NCI-H526 (cell line): ENCODE data around the gene MYO5C.

Experiments
- DNase-seq, 2 experiments: peaks; one replicate each; lab custom pipeline; 2025; lab: John Stamatoyannopoulos, UW

MYO5C gene

GRCh38 chr15:52208306-52208946 lies 87.2 kb downstream of the MYO5C start:
- peak; percentile 30 to 57 for DNase-seq

- no peak for DNase-seq
Observed at GRCh38 chr15:52207191-52207590, 88.4 kb downstream of the MYO5C start.

GRCh38 chr15:52206446-52206845 lies 89.2 kb downstream of the MYO5C start:
- DNase-seq, result no peak

GRCh38 chr15:52204657-52205056 lies 90.9 kb downstream of the MYO5C start:
- no peak for DNase-seq

GRCh38 chr15:52200831-52201365 lies 94.7 kb downstream of the MYO5C start:
- DNase-seq, result no peak

- no peak for DNase-seq
Observed at GRCh38 chr15:52199271-52199670, 96.3 kb downstream of the MYO5C start.

GRCh38 chr15:52196891-52197290 lies 98.7 kb downstream of the MYO5C start:
- DNase-seq, result no peak

GRCh38 chr15:52193791-52194190 lies 101.8 kb downstream of the MYO5C start:
- no peak for DNase-seq

- no peak for DNase-seq
Observed at GRCh38 chr15:52193321-52193720, 102.3 kb downstream of the MYO5C start.

GRCh38 chr15:52191207-52191606 lies 104.4 kb downstream of the MYO5C start, which contains the start of gene GNB5:
GNB5 (minus strand) TSS chr15:52191392; CDS start chr15:52184676, 6,716 bp downstream.
- DNase-seq, result no peak

- DNase-seq, result no peak
Observed at GRCh38 chr15:52186651-52187486, 108.7 kb downstream of the MYO5C start.

- DNase-seq, result no peak
Observed at GRCh38 chr15:52185151-52185561, 110.4 kb downstream of the MYO5C start.

GRCh38 chr15:52184721-52185120 lies 110.9 kb downstream of the MYO5C start:
- no peak for DNase-seq

- DNase-seq, result peak; percentile 2 to 54
Observed at GRCh38 chr15:52183562-52184173, 111.9 kb downstream of the MYO5C start.

GRCh38 chr15:52181938-52182780 lies 113.4 kb downstream of the MYO5C start:
- DNase-seq, result no peak

- no peak for DNase-seq
Observed at GRCh38 chr15:52180851-52181450, 114.7 kb downstream of the MYO5C start.

- peak in 1 of 2 experiments; percentile 54 for DNase-seq
Observed at GRCh38 chr15:52180196-52180835, 115.3 kb downstream of the MYO5C start.

GRCh38 chr15:52179278-52180195 lies 116.1 kb downstream of the MYO5C start:
- DNase-seq, result peak; percentile 50 to 89

GRCh38 chr15:52178765-52179164 lies 116.8 kb downstream of the MYO5C start:
- no peak for DNase-seq

GRCh38 chr15:52172869-52173268 lies 122.7 kb downstream of the MYO5C start:
- DNase-seq, result no peak
